Choroid plexus epithelial cell (primary cell): ENCODE measurements around the gene TMEM19.
"Not testable (repeated sequence)": the region's sequence is repeated elsewhere in the genome, so short reads cannot be mapped to it uniquely, and the experiment has no call there.

ENCODE experiments used
- DNase-seq: peaks from one replicate; pipeline ENCODE4 v3.0.0-alpha.2; 2010; ENCODE audit warnings: low read depth
- H3K4me3 ChIP-seq: 2 replicates; pipeline ENCODE4 v1.5.1; 2011; ENCODE audit warnings: low read depth, mild to moderate bottlenecking, control low read depth, low read length, moderate library complexity
- TF ChIP-seq, protein P1 (sequence below): conservative IDR thresholded peaks from 2 replicates; pipeline ENCODE4 v1.5.1; 2011; ENCODE audit warnings: low read depth, mild to moderate bottlenecking, control low read depth, inconsistent platforms, low read length, moderate library complexity

The TMEM19 gene

DNA sequence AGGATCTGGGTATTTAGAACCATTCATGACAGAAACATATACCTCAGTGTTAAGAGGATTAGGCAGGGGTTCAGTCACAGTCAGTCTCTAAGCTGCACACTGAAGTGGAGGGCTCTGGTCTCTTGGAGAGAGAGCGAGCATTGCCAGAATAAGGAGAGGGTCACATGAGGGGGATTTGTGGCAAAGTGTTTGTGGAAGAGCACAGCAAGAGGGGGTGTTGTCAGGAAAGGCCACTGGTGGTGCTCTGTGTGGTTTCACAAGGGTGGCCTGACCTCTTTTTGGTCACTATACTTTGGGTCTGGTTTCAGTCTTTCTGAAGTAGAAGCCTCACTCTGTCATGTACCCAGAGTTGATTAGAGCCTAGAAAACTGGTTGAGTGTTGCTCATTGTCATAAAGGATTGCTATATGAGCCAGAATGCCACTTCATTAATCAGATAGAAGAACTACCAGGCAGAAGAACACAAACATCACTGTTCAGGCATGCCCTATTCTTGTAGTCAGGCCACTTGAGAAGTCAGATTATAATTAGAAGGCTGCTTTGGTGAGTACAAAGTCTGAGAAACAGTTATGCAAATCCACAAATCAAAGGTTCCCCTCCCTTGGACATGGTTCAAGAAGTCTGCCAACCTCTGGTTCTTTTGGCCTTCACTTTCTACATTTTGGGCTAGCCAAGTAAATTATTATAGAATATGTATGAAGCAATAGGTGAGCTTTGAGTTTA, 8.4 kb downstream of the TMEM19 start:
- no peak overlapping the region for H3K4me3 ChIP-seq
- no peak for DNase-seq
- TF ChIP-seq, protein P1, sequence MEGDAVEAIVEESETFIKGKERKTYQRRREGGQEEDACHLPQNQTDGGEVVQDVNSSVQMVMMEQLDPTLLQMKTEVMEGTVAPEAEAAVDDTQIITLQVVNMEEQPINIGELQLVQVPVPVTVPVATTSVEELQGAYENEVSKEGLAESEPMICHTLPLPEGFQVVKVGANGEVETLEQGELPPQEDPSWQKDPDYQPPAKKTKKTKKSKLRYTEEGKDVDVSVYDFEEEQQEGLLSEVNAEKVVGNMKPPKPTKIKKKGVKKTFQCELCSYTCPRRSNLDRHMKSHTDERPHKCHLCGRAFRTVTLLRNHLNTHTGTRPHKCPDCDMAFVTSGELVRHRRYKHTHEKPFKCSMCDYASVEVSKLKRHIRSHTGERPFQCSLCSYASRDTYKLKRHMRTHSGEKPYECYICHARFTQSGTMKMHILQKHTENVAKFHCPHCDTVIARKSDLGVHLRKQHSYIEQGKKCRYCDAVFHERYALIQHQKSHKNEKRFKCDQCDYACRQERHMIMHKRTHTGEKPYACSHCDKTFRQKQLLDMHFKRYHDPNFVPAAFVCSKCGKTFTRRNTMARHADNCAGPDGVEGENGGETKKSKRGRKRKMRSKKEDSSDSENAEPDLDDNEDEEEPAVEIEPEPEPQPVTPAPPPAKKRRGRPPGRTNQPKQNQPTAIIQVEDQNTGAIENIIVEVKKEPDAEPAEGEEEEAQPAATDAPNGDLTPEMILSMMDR, result no peak

GRCh38 chr12:71695782-71696181, 9.9 kb downstream of the TMEM19 start:
- DNase-seq, result no peak
- no peak overlapping the region for H3K4me3 ChIP-seq
- TF ChIP-seq, protein P1, result no peak

GRCh38 chr12:71702181-71702580, 16.3 kb downstream of the TMEM19 start:
- not testable (repeated sequence) for DNase-seq

DNA sequence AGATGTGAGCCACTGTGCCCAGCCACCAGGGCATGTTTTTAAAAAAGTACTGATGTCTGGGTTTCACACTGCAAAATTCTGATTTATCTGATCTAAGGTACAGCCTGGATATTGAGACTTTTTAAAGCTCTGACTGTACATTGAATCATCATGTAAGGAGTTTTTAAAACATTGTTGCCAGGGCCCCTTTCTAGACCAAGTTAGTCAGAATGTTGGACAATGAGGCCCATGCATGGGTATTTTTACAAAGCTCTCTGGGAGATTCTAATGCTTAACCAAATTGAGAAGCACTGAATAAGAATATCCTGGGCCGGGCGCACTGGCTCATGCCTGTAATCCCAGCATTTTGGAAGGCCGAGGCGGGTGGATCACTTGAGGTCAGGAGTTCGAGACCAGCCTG, 16.7 kb downstream of the TMEM19 start:
- no peak overlapping the region for H3K4me3 ChIP-seq
- TF ChIP-seq, protein P1, result no peak
- DNase-seq, result no peak

More at GRCh38 chr12:71702181-71702580, 16.3 kb downstream of the TMEM19 start:
- H3K4me3 ChIP-seq, result not testable (repeated sequence)

GRCh38 chr12:71703206-71703605, 17.3 kb downstream of the TMEM19 start:
- TF ChIP-seq, protein P1, result no peak
- H3K4me3 ChIP-seq, result no peak overlapping the region
- no peak for DNase-seq

GRCh38 chr12:71704920-71705319, 19.0 kb downstream of the TMEM19 start:
- no peak for DNase-seq
- TF ChIP-seq, protein P1, result no peak
- no peak overlapping the region for H3K4me3 ChIP-seq

DNA sequence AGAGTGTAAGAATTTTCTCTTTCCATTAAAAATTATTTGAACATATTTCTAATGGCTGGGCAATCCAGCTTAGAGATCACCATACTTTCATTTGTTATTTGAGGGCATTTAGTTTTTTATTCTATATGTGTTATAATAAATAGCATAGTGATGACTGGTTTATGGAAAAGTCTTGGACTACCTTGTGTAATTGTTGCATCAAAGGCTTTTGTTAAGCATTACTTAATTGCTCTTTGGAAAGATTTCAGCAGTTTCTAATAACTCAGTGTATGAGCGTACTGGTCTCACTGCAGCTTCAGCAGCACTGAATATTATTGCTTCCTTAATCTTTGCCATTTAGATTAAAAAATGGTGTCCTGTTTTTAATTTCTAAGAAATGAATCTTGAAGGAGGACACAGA, 22.8 kb downstream of the TMEM19 start:
- TF ChIP-seq, protein P1, result no peak
- no peak for DNase-seq

More for the DNA sequence above, 22.8 kb downstream of the TMEM19 start:
- no peak overlapping the region for H3K4me3 ChIP-seq
